Glomerular endothelial cell (primary cell): ENCODE results near the gene HMGCS2. TPM values are rescaled to one million over a fixed set of nuclear protein-coding genes. Genes with fewer than 3 reads are reported as not detected.

Experiments used
- DNase-seq: peaks from one replicate; pipeline ENCODE4 v3.0.0-alpha.2; 2011; ENCODE audit warnings: low read depth, low spot score; ENCODE audit errors: extremely low read depth
- total RNA-seq: library from RNA; depleted of rRNA; stranded (reverse); fragments of >200 nt; gene quantifications from 2 replicates; pipeline ENCODE4 v1.2.3, GENCODE V29; 2015

Gene HMGCS2
- total RNA-seq, 1 donor from 2014 or later = not detected

DNA sequence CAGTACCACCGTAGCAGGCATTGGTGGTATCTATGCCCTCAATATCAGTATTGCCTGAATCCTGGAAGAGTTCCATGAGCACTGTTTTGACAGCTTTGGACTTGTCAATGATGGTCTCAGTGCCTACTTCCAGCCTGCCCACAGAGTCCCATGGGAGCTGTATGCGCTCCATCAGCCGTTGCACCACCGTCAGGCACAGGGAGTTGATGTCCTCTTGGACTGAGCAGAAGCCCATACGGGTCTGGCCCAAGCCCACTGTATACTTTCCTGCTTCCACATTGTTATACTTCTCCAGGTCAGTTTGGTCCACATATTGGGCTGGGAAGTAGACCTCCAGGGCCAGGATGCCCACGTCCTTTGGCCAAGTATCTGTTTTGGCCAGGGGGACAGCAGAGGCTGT, 4.5 kb downstream of the HMGCS2 start:
- no peak for DNase-seq

DNA sequence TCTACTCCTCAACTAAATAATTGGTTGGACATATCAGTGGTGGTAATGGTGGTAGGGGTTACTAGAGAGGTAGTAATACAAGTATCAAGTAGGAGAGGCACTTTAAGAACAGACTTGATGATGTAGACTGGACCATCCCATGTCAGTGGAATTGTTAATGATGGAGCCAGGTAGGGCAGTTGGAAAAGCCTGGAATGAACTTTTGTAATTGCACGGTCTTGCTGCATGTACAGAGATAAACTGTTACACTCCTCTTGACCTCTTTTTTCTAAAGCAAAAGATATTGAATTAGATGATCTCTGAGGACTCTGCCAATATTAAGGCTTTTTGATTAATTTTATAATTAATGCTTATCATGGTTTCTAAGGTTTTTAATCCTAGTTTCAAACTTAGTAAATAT, 5.8 kb downstream of the HMGCS2 start:
- no peak for DNase-seq

DNA sequence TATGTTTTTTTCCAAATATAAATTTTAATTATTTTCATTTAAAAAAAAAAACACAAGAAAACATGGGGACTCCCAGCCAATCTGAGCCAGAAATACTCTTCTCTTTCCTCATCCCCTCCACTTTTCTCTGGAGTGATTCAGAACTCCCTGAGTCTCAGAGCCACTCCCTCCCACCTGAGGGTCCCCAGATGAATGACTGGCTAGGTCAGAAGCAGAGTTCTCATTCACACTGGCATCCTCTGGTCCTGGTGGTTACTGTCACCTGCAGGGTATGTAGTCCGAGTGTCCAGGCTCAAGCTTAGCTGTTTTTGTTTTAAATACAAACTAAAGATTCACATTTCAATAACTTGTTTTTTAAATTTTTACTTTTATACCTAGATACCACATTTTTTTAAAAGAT, 6.3 kb downstream of the HMGCS2 start:
- no peak for DNase-seq

- no peak for DNase-seq
Observed at GRCh38 chr1:119758584-119758983, 10.1 kb downstream of the HMGCS2 start.

GRCh38 chr1:119752592-119752991, 16.1 kb downstream of the HMGCS2 start:
- no peak for DNase-seq

DNA sequence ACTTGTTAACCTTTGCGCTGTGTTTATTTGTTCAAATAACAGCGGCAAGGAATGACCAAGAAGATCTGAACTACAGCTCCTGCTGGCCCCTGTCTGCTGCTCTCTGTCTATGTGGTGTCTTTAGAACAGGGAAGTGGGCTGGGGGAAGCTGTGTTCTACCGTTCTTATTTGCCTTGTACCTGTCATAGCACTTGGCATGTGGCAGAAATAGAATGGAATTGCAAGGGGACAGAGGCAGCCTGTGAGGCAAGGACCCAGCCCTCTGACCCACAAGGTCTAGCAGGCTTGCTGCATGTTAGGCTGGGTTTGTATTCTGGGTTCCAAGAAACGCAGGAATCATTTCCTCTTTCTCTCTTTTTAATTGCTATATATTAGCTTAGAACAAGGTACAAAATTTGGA, 20.7 kb downstream of the HMGCS2 start:
- DNase-seq = no peak

- no peak for DNase-seq
Observed at GRCh38 chr1:119747451-119747850, 21.3 kb downstream of the HMGCS2 start.

DNA sequence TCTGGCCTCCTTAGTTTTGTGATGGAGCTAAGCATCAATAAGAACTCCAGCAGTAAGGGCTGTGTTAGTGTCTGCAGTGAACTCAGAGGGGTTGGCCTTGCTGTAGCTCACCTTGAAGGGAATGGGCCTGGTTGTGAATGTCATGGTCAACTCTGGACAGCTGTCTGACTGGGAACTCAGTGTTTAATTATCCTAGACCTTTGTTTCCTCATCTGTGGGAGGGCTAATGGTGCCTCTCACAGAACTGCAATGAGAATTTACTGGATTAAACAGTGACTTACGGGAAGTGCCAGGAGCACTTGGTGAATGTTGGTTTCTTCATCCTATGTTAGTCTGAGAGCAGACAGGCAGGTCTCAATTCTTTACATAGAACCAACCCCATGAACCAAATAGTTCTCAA, 23.7 kb downstream of the HMGCS2 start:
- DNase-seq = no peak

- no peak for DNase-seq
Observed at GRCh38 chr1:119744598-119744942, 24.1 kb downstream of the HMGCS2 start.

- DNase-seq = no peak
Observed at GRCh38 chr1:119743776-119744597, 24.7 kb downstream of the HMGCS2 start.

GRCh38 chr1:119743308-119743707, 25.4 kb downstream of the HMGCS2 start:
- DNase-seq = no peak

- DNase-seq = no peak
Observed at GRCh38 chr1:119742677-119743076, 26.0 kb downstream of the HMGCS2 start.

DNA sequence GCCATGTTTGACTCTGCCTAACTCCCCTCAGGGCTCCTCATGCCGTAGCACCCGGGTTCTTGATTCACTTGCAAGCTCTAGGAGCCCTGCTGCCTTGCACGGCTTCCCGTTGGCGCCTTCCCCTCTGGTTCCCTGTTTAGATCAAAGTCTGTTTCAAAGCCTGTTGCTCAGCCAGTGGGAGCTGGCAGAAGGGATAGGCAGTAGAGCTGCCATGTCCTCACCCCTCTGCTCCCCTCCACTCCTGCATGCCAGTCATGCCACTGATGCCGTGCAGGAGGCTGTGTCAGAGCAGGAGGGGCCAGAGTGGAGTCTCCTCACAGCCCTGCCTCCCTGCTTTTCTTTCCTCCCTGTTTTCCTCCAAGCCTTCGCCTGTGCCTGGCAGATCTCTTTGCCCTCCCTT, 26.5 kb downstream of the HMGCS2 start:
- DNase-seq = no peak

DNA sequence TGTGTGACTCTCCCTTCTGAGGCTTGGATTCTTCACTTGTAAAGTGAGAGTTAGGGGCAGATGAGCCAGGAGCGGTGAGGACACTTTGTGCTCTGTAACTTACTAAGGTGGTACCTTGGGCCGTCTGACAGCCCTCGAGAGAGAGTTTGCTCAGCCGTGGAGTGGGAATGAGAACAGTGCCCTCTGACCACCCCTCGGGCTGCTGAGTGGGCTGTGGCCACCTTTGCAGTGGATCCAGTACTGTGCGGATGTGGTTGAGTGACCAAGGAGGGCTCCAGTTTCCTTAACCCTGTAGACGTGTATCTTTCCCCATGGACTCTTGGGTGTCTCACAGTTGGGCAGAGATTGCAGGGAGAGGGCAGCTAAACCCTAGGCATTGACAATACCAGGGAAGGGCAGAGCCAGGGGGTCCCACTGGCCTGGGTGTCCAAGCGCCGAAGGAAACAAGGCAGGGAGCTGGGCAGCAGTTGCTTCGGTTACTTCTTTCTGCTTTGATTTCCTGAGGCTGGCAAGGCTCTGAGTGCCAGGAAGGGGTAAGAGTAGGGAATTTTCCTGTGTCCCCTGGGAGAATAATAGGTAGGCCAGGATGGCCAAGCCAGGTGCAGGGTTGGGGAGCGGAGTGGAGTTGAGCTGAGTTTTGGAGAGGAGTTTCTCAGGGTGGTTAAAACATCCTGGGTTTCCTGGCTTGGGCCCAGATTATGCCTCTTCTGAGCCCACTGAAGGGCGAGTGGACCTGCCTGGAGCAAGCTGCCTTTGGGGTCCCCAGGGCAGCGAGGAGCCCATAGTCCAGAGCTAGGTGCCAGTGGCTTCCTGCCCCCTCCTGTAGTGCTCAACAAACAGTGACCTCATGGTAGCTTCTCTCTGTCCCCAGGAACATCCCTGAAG, 27.6 kb downstream of the HMGCS2 start:
- no peak for DNase-seq

DNA sequence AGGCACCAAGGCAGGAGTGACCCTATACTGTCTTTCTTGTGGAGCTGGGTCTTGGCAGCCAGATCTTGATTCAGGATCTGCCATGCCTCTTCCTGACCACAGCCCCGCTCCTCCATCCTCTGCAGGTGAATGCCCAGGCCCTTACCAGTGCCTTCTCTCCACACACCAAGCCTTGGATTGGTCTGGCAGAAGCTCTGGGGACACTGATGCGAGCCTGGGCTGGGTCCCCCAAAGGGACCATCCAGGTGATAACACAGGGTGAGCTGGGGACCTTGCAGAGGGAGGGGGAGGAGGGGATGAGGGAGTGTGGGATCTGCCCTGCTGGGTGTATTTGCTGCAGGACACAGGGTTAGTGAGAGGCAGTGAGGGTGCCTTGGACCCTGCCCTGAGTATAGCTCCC, 28.4 kb downstream of the HMGCS2 start:
- no peak for DNase-seq

DNA sequence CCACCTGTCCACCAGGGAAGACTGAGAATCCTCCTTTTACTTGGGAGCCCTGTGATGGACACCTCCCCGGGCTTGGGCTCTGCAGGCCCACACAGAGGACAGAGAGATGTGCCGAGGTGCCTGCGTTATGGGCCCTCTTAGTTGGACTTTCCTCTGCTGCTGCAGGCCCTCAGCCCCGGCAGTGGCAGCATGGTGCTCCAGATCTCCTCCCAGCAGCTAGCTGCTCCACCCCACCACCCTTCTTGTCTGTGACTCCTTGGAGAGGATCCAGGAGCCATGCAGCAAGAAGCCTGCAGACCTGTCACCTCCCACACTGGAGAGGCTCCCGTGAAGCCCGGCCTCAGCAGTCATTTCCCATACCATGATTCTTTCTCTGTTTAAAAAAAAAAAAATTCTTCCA, 29.6 kb downstream of the HMGCS2 start:
- no peak for DNase-seq

DNA sequence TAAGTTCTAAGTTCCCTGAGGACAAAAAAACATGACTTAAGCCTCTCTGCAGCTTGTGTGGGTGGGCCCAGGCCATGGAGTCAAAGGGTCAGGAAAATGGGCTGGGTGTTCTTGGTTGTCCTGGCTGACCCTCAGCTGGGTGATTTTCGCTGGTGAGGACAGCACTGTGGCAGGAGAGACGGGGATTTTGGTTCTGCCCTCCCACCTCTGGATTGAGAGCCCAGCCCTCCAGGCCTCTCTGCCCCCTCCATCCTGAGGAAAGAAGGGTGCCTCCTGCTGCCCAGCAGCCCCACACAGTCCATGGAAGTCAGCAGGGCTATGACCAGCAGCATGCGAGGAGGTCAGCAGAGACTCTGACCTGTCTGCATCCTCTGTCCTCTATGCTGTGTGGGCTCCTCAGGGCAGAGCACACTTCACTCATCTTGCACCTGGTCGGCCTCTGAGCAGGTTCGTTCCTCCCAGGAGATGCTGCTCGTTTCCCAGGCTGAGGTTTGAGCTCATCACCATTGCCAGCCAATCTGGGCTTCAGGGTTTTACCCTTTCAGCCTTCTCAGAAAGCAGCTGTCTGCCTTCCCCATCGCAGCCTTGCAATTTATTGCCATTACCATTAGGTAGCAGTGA, 30.5 kb downstream of the HMGCS2 start:
- DNase-seq = no peak

DNA sequence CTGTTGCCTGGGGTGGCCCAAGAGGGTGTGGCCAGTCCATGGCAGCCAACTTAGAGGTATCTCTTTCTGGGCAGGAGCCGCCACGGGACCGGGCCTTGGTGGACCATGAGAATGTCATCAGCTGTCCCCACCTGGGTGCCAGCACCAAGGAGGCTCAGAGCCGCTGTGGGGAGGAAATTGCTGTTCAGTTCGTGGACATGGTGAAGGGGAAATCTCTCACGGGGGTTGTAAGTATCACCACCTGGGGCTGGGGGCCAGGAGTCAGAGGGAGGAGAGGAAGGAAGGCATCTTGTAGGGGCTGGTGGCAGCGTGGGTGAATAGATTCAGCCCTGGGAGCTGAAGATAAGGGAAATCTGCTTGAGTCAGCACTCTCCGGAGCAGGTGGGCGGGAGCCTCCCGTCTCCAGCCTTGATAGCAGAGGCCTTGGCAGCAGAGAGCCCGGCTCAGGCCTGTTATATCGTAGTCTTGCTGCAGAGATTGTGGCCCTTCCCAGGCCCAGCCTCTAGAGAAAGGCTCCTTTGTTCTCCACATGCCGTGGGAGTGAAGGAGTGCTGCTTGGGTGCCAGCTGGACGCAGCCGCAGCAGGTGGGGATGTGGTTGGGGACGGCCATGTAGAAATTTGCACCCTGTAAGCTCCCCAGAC, 31.5 kb downstream of the HMGCS2 start:
- no peak for DNase-seq

DNA sequence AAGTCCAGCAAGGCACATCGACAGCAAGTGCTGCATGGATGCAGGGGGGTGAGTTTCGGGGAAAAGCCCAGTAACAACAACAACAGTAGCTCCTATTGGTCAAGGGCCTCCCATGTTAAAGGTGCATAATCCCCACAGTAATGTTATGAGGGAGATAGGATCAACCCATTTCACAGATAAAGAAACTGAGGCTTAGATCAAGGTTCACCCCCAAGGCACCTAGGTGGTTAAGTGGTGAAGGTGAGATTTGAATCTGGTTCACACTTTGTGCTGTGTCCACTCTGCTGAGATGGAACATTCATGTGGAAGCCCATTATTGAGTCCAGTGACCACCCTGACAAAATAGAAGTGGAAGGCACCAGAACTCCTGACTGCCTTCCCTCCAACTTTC, 32.1 kb downstream of the HMGCS2 start:
- no peak for DNase-seq

DNA sequence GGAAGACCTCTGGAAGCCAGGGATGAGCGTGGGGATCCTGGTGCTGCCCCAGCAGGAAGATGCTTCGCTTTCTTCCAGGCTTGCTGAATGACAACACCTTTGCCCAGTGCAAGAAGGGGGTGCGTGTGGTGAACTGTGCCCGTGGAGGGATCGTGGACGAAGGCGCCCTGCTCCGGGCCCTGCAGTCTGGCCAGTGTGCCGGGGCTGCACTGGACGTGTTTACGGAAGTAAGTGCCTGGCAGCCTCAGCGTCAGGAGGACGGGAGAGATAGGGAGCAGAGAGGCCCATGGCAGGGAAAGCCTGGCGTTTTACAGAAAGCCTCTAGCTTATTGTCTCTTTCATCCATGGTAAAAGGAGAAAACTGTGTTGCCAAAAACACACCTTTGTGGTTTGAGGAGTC, 33.5 kb downstream of the HMGCS2 start:
- no peak for DNase-seq

GRCh38 chr1:119733754-119734153, 35.0 kb downstream of the HMGCS2 start:
- DNase-seq = no peak
